HepG2 (cell line): ENCODE measurements around the gene ZNF117. TPM values are rescaled to one million over a fixed set of nuclear protein-coding genes. Genes with fewer than 3 reads are reported as not detected.

Experiments used
- ARID4A ChIP-seq: sonication (generic); formaldehyde crosslinking; IDR thresholded peaks from 2 replicates; pipeline ENCODE4 v1.5.0; 2020; ENCODE audit warnings: mild to moderate bottlenecking, missing genetic modification reagents, borderline replicate concordance
- CBX1 ChIP-seq: IDR thresholded peaks from one replicate; pipeline ENCODE4 v1.6.1; 2016; ENCODE audit warnings: antibody characterized with exemption, low read depth
- CBX2 ChIP-seq, 2 experiments: fragments of 200-600 bp in 1 of 2; sonication (generic); formaldehyde crosslinking in 1 of 2; IDR thresholded peaks; 2 replicates each; pipeline versions ENCODE4 v1.7.0 to v1.8.1; 2018 to 2022; ENCODE audit warnings: low read depth in 2 of 2, low read length in 1 of 2, mild to moderate bottlenecking in 1 of 2, missing genetic modification reagents in 1 of 2
- CHD2 ChIP-seq: IDR thresholded peaks from 2 replicates; pipeline ENCODE4 v1.6.1; 2011; ENCODE audit warnings: low read depth, low read length, improper control_type of control experiment
- EEA1 ChIP-seq: sonication (generic); formaldehyde crosslinking; IDR thresholded peaks from 2 replicates; pipeline ENCODE4 v1.5.1; 2020; ENCODE audit warnings: mild to moderate bottlenecking, missing genetic modification reagents, borderline replicate concordance
- ELF1 ChIP-seq: sonication (generic); formaldehyde crosslinking; IDR thresholded peaks from 2 replicates; pipeline ENCODE4 v1.4.0; 2020; ENCODE audit warnings: missing genetic modification reagents
- FOXP4 ChIP-seq: sonication (generic); formaldehyde crosslinking; IDR thresholded peaks from 2 replicates; pipeline ENCODE4 v1.4.0; 2020; ENCODE audit warnings: missing genetic modification reagents
- FUBP1 ChIP-seq: sonication (generic); formaldehyde crosslinking; IDR thresholded peaks from 2 replicates; pipeline ENCODE4 v1.5.1; 2020; ENCODE audit warnings: missing genetic modification reagents, mild to moderate bottlenecking, borderline replicate concordance
- HNF4A ChIP-seq: sonication (generic); formaldehyde crosslinking; IDR thresholded peaks from 2 replicates; pipeline ENCODE4 v1.4.0; 2020; ENCODE audit warnings: missing genetic modification reagents
- NCOR1 ChIP-seq: fragments of 200-600 bp; sonication (generic); IDR thresholded peaks from 2 replicates; pipeline ENCODE4 v1.7.0; 2017; ENCODE audit warnings: antibody characterized with exemption, low read length, borderline replicate concordance
- NFYB ChIP-seq: sonication (generic); formaldehyde crosslinking; IDR thresholded peaks from 2 replicates; pipeline ENCODE4 v1.4.0; 2020; ENCODE audit warnings: missing genetic modification reagents
- RBFOX2 ChIP-seq: fragments of 200-400 bp; formaldehyde crosslinking; IDR thresholded peaks from 2 replicates; pipeline ENCODE4 v1.6.1; 2017; ENCODE audit warnings: low read depth, mild to moderate bottlenecking, low read length
- SP1 ChIP-seq, 2 experiments: fragments of 450-650 bp in 1 of 2; sonication (generic) in 1 of 2; formaldehyde crosslinking in 1 of 2; IDR thresholded peaks; 2 replicates each; pipeline versions ENCODE4 v1.4.0 to v1.6.1; 2016 to 2020; ENCODE audit warnings: missing genetic modification reagents in 1 of 2
- SP5 ChIP-seq: IDR thresholded peaks from 2 replicates; pipeline ENCODE4 v1.6.1; 2016; ENCODE audit warnings: low read depth, borderline replicate concordance
- THYN1 ChIP-seq: sonication (generic); formaldehyde crosslinking; IDR thresholded peaks from 2 replicates; pipeline ENCODE4 v1.8.1; 2023; ENCODE audit warnings: low read depth, mild to moderate bottlenecking, moderate library complexity, missing genetic modification reagents, borderline replicate concordance
- ZFP90 ChIP-seq: sonication (generic); formaldehyde crosslinking; IDR thresholded peaks from 2 replicates; pipeline ENCODE4 v1.8.0; 2022; ENCODE audit warnings: missing genetic modification reagents, mild to moderate bottlenecking, inconsistent platforms, borderline replicate concordance
- ZNF274 ChIP-seq: sonication (generic); formaldehyde crosslinking; IDR thresholded peaks from 2 replicates; pipeline ENCODE4 v1.5.1; 2020; ENCODE audit warnings: mild to moderate bottlenecking, missing genetic modification reagents
- ZNF576 ChIP-seq: sonication (generic); formaldehyde crosslinking; IDR thresholded peaks from 2 replicates; pipeline ENCODE4 v1.4.0; 2020; ENCODE audit warnings: mild to moderate bottlenecking, missing genetic modification reagents
- ZNF713 ChIP-seq: sonication (generic); formaldehyde crosslinking; IDR thresholded peaks from 2 replicates; pipeline ENCODE4 v1.4.0; 2020; ENCODE audit warnings: mild to moderate bottlenecking, missing genetic modification reagents
- ZNF775 ChIP-seq: sonication (generic); formaldehyde crosslinking; IDR thresholded peaks from 2 replicates; pipeline ENCODE4 v1.4.0; 2020; ENCODE audit warnings: missing genetic modification reagents, mild to moderate bottlenecking, moderate library complexity, borderline replicate concordance
- polyA plus RNA-seq, 8 experiments: library from polyadenylated mRNA; depleted of rRNA in 3 of 8; stranded (reverse) in 7 of 8; unstranded in 1 of 8; fragments of >200 nt; fragmentation: Illumina TruSeq in 4 of 8; extraction: Trizol in 4 of 8; gene quantifications; 2 replicates each; pipeline versions ENCODE4 v1.2.1 to v1.2.3, GENCODE V29; 2011 to 2016; ENCODE audit warnings: low read depth in 4 of 8, missing spikeins in 1 of 8, mixed read lengths in 1 of 8; ENCODE audit not compliant: insufficient read depth in 1 of 8
- total RNA-seq, 5 experiments: library from RNA; depleted of rRNA; stranded (reverse); fragments of >200 nt; fragmentation: Illumina TruSeq; extraction: Trizol; gene quantifications; 2 replicates each; pipeline ENCODE4 v1.2.3, GENCODE V29; 2016; ENCODE audit warnings: low read depth in 1 of 5

ZNF117 gene
- total and polyA plus RNA-seq, 2 of the 13 experiments (the other 11 are each of a cell fraction or from before 2014, with no cell fraction given): 6.6 to 20.0 TPM

GRCh38 chr7:64999165-65000004 is 8.5 kb upstream of the ZNF117 start (continued):
- TF ChIP-seq THYN1 (CRISPR knock-in tag): no peak
- TF ChIP-seq ZNF775 (CRISPR knock-in tag): 0 out of 2 replicates have a peak, but pooled peaks have one; percentile 10
- no peak for TF ChIP-seq SP1 (IDR thresholded peaks at IDR 0.05)
- TF ChIP-seq SP1 (CRISPR knock-in tag; IDR thresholded peaks at IDR 0.05): 0 out of 2 replicates have a peak, but pooled peaks have one; percentile 14
- TF ChIP-seq CBX2 (IDR thresholded peaks at IDR 0.05; ENCODE audit: low read depth, low read length): no peak
- TF ChIP-seq CBX2 (CRISPR knock-in tag; IDR thresholded peaks at IDR 0.05; ENCODE audit: low read depth): no peak
- no peak for TF ChIP-seq CHD2
- peak; percentile 94 for TF ChIP-seq FOXP4 (CRISPR knock-in tag)
- TF ChIP-seq NCOR1: peak; percentile 88
- no peak; the same call in 1 of the 2 replicates for TF ChIP-seq ARID4A (CRISPR knock-in tag)
- TF ChIP-seq ZNF576 (CRISPR knock-in tag): no peak
- no peak for TF ChIP-seq EEA1
- no peak for TF ChIP-seq NFYB (CRISPR knock-in tag)
- TF ChIP-seq ZFP90 (CRISPR knock-in tag): no peak
- peak; percentile 58; the same call in 1 of the 2 replicates for TF ChIP-seq ELF1 (CRISPR knock-in tag)
- TF ChIP-seq SP5: peak; percentile 77; the same call in 1 of the 2 replicates
- TF ChIP-seq ZNF713 (CRISPR knock-in tag): no peak
- peak; percentile 64; the same call in 1 of the 2 replicates for TF ChIP-seq ZNF274 (CRISPR knock-in tag)
- no peak; the same call in 1 of the 2 replicates for TF ChIP-seq FUBP1 (CRISPR knock-in tag)
- 0 out of 2 replicates have a peak, but pooled peaks have one; percentile 34 for TF ChIP-seq RBFOX2
- peak; percentile 85 for TF ChIP-seq HNF4A
- peak; percentile 22 for TF ChIP-seq CBX1
